Measurements from ENCODE around the gene WDR37. TPM values are rescaled to one million over a fixed set of nuclear protein-coding genes. Genes with fewer than 3 reads are reported as not detected.

Gene WDR37
- total and polyA plus RNA-seq, 2 donors (not counting 1 experiment from before 2014, with no cell fraction given), result 17.3 to 33.2 TPM

- no peak overlapping the region for H3K4me2 ChIP-seq (replicated peaks; ENCODE audit: low read depth, low read length, poor library complexity, severe bottlenecking)
- Mint-ChIP-seq H3K4me3 (no peak overlapping the region), H3K27ac (no peak overlapping the region), H3K4me1 (peaks cover 20% of the 10 kb centered on the region), H3K9me3 (ENCODE audit: insufficient read depth) (no peaks in the 10 kb centered on the region), H3K27me3 (no peaks in the 10 kb centered on the region)
- H3K36me3 ChIP-seq (replicated peaks in 1 of 2; ENCODE audit: control extremely low read depth in 1 of 2, control insufficient read depth in 1 of 2, extremely low read depth in 1 of 2, insufficient read depth in 2 of 2, low read length in 1 of 2), result peaks cover 0 to 22% of the 10 kb centered on the region in 2 experiments
- intact Hi-C loops (cut with micrococcal nuclease), result no loop called here
- ATAC-seq (ENCODE audit: low read depth) (no peak), DNase-seq (no peak)
- ChIA-PET CTCF (no interaction called here), POLR2A (no interaction called here)
- TF ChIP-seq, protein P1, sequence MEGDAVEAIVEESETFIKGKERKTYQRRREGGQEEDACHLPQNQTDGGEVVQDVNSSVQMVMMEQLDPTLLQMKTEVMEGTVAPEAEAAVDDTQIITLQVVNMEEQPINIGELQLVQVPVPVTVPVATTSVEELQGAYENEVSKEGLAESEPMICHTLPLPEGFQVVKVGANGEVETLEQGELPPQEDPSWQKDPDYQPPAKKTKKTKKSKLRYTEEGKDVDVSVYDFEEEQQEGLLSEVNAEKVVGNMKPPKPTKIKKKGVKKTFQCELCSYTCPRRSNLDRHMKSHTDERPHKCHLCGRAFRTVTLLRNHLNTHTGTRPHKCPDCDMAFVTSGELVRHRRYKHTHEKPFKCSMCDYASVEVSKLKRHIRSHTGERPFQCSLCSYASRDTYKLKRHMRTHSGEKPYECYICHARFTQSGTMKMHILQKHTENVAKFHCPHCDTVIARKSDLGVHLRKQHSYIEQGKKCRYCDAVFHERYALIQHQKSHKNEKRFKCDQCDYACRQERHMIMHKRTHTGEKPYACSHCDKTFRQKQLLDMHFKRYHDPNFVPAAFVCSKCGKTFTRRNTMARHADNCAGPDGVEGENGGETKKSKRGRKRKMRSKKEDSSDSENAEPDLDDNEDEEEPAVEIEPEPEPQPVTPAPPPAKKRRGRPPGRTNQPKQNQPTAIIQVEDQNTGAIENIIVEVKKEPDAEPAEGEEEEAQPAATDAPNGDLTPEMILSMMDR (IDR thresholded peaks at IDR 0.05), result no peak
- no peak for TF ChIP-seq EZH2 (IDR thresholded peaks at IDR 0.05; ENCODE audit: borderline replicate concordance, insufficient read depth, low read depth, low read length, poor library complexity, severe bottlenecking)
- no CpG with 5 or more reads among the region's 3 CpGs for WGBS (ENCODE audit: insufficient coverage)
- H4K20me1 ChIP-seq (ENCODE audit: control insufficient read depth, insufficient read depth, low read length, poor library complexity, severe bottlenecking), result no peaks in the 10 kb centered on the region
- H3K9ac ChIP-seq (ENCODE audit: low read length), result no peak overlapping the region
- no peaks in the 10 kb centered on the region for H3K9me3 ChIP-seq (ENCODE audit: control extremely low read depth in 1 of 3, control insufficient read depth in 2 of 3, insufficient read depth in 1 of 3, low read length in 2 of 3)
- no peak overlapping the region for H3K4me3 ChIP-seq (ENCODE audit: control extremely low read depth in 1 of 5, extremely low read depth in 1 of 5, insufficient read depth in 1 of 5, low read depth in 2 of 5, low read length in 4 of 5)
- H2AFZ ChIP-seq (ENCODE audit: insufficient read depth, low read depth, low read length, poor library complexity, severe bottlenecking), result no peak overlapping the region
- H3K27ac ChIP-seq (ENCODE audit: low read length in 2 of 2), result no peak overlapping the region
- H3K79me2 ChIP-seq (ENCODE audit: control insufficient read depth, insufficient read depth, low read length), result peaks cover 2% of the 10 kb centered on the region
- H3K4me1 ChIP-seq (ENCODE audit: control insufficient read depth in 2 of 2, insufficient read depth in 2 of 2, low read length in 2 of 2), result peaks cover 0 to 8% of the 10 kb centered on the region in 2 donors
- no peaks in the 10 kb centered on the region for H3K27me3 ChIP-seq (replicated peaks in 1 of 4; ENCODE audit: control extremely low read depth in 1 of 4, control insufficient read depth in 3 of 4, insufficient read depth in 4 of 4, low read length in 3 of 4)
These were observed 21.4 kb upstream of the WDR37 start for GRCh38 chr10:1034758-1035157.

GRCh38 chr10:1035201-1035600 is 21.0 kb upstream of the WDR37 start:
- H3K79me2 ChIP-seq (ENCODE audit: control insufficient read depth, insufficient read depth, low read length), result peaks cover 2% of the 10 kb centered on the region
- ATAC-seq (ENCODE audit: low read depth) (no peak), DNase-seq (no peak)
- peaks cover 0 to 8% of the 10 kb centered on the region in 2 donors for H3K4me1 ChIP-seq (ENCODE audit: control insufficient read depth in 2 of 2, insufficient read depth in 2 of 2, low read length in 2 of 2)
- Mint-ChIP-seq H3K27me3 (no peaks in the 10 kb centered on the region), H3K4me1 (peaks cover 22% of the 10 kb centered on the region), H3K9me3 (ENCODE audit: insufficient read depth) (no peaks in the 10 kb centered on the region), H3K4me3 (no peak overlapping the region), H3K27ac (no peak overlapping the region)
- no peak overlapping the region for H3K27ac ChIP-seq (ENCODE audit: low read length in 2 of 2)
- ChIA-PET CTCF (no interaction called here), POLR2A (no interaction called here)
- H3K27me3 ChIP-seq (replicated peaks in 1 of 4; ENCODE audit: control extremely low read depth in 1 of 4, control insufficient read depth in 3 of 4, insufficient read depth in 4 of 4, low read length in 3 of 4), result no peaks in the 10 kb centered on the region
- intact Hi-C loops (cut with micrococcal nuclease), result no loop called here
- H3K9ac ChIP-seq (ENCODE audit: low read length), result no peak overlapping the region
- no peak overlapping the region for H3K4me2 ChIP-seq (replicated peaks; ENCODE audit: low read depth, low read length, poor library complexity, severe bottlenecking)
- H3K9me3 ChIP-seq (ENCODE audit: control extremely low read depth in 1 of 3, control insufficient read depth in 2 of 3, insufficient read depth in 1 of 3, low read length in 2 of 3), result no peaks in the 10 kb centered on the region
- no peak overlapping the region for H2AFZ ChIP-seq (ENCODE audit: insufficient read depth, low read depth, low read length, poor library complexity, severe bottlenecking)
- H3K36me3 ChIP-seq (replicated peaks in 1 of 2; ENCODE audit: control extremely low read depth in 1 of 2, control insufficient read depth in 1 of 2, extremely low read depth in 1 of 2, insufficient read depth in 2 of 2, low read length in 1 of 2), result peaks cover 0 to 27% of the 10 kb centered on the region in 2 experiments
- no peaks in the 10 kb centered on the region for H4K20me1 ChIP-seq (ENCODE audit: control insufficient read depth, insufficient read depth, low read length, poor library complexity, severe bottlenecking)
- TF ChIP-seq, protein P1 (IDR thresholded peaks at IDR 0.05), result no peak
- no peak for TF ChIP-seq EZH2 (IDR thresholded peaks at IDR 0.05; ENCODE audit: borderline replicate concordance, insufficient read depth, low read depth, low read length, poor library complexity, severe bottlenecking)
- WGBS (ENCODE audit: insufficient coverage), result 100% methylated on average over 1 of the region's 6 CpGs
- H3K4me3 ChIP-seq (ENCODE audit: control extremely low read depth in 1 of 5, extremely low read depth in 1 of 5, insufficient read depth in 1 of 5, low read depth in 2 of 5, low read length in 4 of 5), result no peak overlapping the region

Measured in B cell (primary cell).